Measurements from ENCODE around the gene IMPA2.

DNA sequence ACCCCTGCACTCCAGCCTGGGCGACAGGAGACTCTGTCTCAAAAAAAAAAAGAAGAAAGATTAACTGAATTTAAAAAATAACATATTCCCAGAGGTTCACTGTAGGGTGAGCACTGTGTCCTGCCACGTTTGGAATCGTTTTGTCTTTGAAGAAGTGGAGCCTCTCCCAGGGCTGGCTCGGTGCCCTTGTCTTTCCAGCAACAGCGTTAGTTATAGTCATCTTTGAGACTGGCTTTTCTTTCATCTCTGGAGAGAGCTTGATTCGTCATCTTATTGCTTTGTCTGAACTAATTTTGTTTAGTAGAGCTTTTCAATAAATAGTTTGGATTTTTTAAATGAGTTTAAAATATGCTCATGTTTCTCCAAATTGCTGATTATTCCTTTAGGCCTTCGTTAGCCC lies 50.5 kb downstream of the IMPA2 start:
- TF ChIP-seq CBX5 (IDR thresholded peaks at IDR 0.05; ENCODE audit: low read depth, low read length) (no peak), KDM1A (IDR thresholded peaks at IDR 0.05; ENCODE audit: borderline replicate concordance, low read length) (no peak), EZH2 (IDR thresholded peaks at IDR 0.05; ENCODE audit: low read depth, low read length, severe bottlenecking) (no peak), JUN (IDR thresholded peaks at IDR 0.05; ENCODE audit: low read depth, low read length) (no peak), POLR2A (IDR thresholded peaks at IDR 0.05; ENCODE audit: control extremely low read depth in 1 of 2, low read depth in 2 of 2, low read length in 2 of 2) (no peak), SUZ12 (IDR thresholded peaks at IDR 0.05; ENCODE audit: low read length) (no peak), EP300 (IDR thresholded peaks at IDR 0.05; ENCODE audit: borderline replicate concordance in 1 of 2, low read depth in 2 of 2, low read length in 2 of 2) (no peak), RXRA (IDR thresholded peaks at IDR 0.05; ENCODE audit: insufficient read depth, low read depth, low read length) (no peak), JUND (IDR thresholded peaks at IDR 0.05; ENCODE audit: low read length) (no peak), EGR1 (IDR thresholded peaks at IDR 0.05; ENCODE audit: borderline replicate concordance, low read depth, low read length) (no peak)
- TF ChIP-seq, protein P1, sequence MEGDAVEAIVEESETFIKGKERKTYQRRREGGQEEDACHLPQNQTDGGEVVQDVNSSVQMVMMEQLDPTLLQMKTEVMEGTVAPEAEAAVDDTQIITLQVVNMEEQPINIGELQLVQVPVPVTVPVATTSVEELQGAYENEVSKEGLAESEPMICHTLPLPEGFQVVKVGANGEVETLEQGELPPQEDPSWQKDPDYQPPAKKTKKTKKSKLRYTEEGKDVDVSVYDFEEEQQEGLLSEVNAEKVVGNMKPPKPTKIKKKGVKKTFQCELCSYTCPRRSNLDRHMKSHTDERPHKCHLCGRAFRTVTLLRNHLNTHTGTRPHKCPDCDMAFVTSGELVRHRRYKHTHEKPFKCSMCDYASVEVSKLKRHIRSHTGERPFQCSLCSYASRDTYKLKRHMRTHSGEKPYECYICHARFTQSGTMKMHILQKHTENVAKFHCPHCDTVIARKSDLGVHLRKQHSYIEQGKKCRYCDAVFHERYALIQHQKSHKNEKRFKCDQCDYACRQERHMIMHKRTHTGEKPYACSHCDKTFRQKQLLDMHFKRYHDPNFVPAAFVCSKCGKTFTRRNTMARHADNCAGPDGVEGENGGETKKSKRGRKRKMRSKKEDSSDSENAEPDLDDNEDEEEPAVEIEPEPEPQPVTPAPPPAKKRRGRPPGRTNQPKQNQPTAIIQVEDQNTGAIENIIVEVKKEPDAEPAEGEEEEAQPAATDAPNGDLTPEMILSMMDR (IDR thresholded peaks at IDR 0.05; ENCODE audit: control extremely low read depth in 1 of 3, insufficient read depth in 1 of 3, low read depth in 1 of 3, low read length in 3 of 3), result no peak

Measured in H1 (cell line).